Activated CD4-positive, alpha-beta T cell treated with anti-CD3 and anti-CD28 coated beads for 36 hours (primary cell): Measurements from ENCODE around the gene ANKRD13B. TPM values are rescaled to one million over a fixed set of nuclear protein-coding genes. Genes with fewer than 3 reads are reported as not detected.
A peak's percentile ranks its signal among the peaks of the same experiment; 100 is the strongest.

Source experiments
- ATAC-seq: fragments of 200-7000 bp; cut with Tn5 transposase; one replicate; pipeline ENCODE4 v1.10.0; 2021; ENCODE audit warnings: mild to moderate bottlenecking, moderate library complexity
- CTCF ChIA-PET: fragments of 350-600 bp; sonication (Branson Sonifier 250); formaldehyde crosslinking; loops from one replicate; lab custom pipeline; 2021; ENCODE audit warnings: antibody characterized with exemption; lab: Charles Lee
- POLR2A ChIA-PET: fragments of 350-600 bp; sonication (Branson Sonifier 250); formaldehyde crosslinking; loops from one replicate; lab custom pipeline; 2021; ENCODE audit warnings: antibody characterized with exemption, inconsistent platforms; lab: Charles Lee
- DNase-seq: peaks from one replicate; pipeline ENCODE4 v3.0.0-alpha.2; 2020
- H3K27ac Mint-ChIP-seq: one replicate; pipeline ENCODE4 v1.8.0; 2021; ENCODE audit warnings: mixed read lengths
- H3K27me3 Mint-ChIP-seq: one replicate; pipeline ENCODE4 v1.8.0; 2021; ENCODE audit warnings: mixed read lengths
- H3K36me3 Mint-ChIP-seq: one replicate; pipeline ENCODE4 v1.8.0; 2021; ENCODE audit warnings: low read depth, mixed read lengths
- H3K4me1 Mint-ChIP-seq: one replicate; pipeline ENCODE4 v1.8.0; 2021; ENCODE audit warnings: mixed read lengths
- H3K4me3 Mint-ChIP-seq: one replicate; pipeline ENCODE4 v1.8.0; 2021; ENCODE audit warnings: mild to moderate bottlenecking, moderate library complexity, mixed read lengths
- H3K9me3 Mint-ChIP-seq: one replicate; pipeline ENCODE4 v1.8.0; 2021; ENCODE audit warnings: low read depth, mixed read lengths
- intact Hi-C, 2 experiments: fragments of 100-400 bp; cut with DNase I in 1 of 2; cut with micrococcal nuclease in 1 of 2; formaldehyde crosslinking; loops; one replicate each; pipeline versions ENCODE4 v1.14.2 to v1.15.1; 2022 to 2024; cut with DNase I, micrococcal nuclease
- total RNA-seq, 2 experiments: library from RNA; stranded (reverse); gene quantifications; one replicate each; pipeline ENCODE4 v1.2.3, GENCODE V29; 2021

ANKRD13B gene
- total RNA-seq, 2 experiments from 2014 or later: 17.3 to 20.2 TPM

- H3K9me3 Mint-ChIP-seq: no peaks in the 10 kb centered on the region
- no peak overlapping the region for H3K4me3 Mint-ChIP-seq
- H3K27me3 Mint-ChIP-seq: no peaks in the 10 kb centered on the region
- DNase-seq (no peak), ATAC-seq (no peak)
- peaks cover 15% of the 10 kb centered on the region for H3K36me3 Mint-ChIP-seq
- CTCF ChIA-PET: interaction anchor here (0.6 to 1.0 kb wide), 3 partner anchors 12 to 56 kb away, joined by 3 read pairs; no protein-coding TSS in a partner anchor
- no peak overlapping the region for H3K27ac Mint-ChIP-seq
- peaks cover 27% of the 10 kb centered on the region for H3K4me1 Mint-ChIP-seq
- intact Hi-C loops: loop anchor here in 1 of 2 experiments (10.0 kb wide), 1 partner anchor 187 kb away; no protein-coding TSS in a partner anchor
- POLR2A ChIA-PET: no interaction called here
These were observed 31.1 kb upstream of the ANKRD13B start for GRCh38 chr17:29561554-29562517.

- H3K4me1 Mint-ChIP-seq: peaks cover 20% of the 10 kb centered on the region
- CTCF ChIA-PET: interaction anchor here (0.6 to 1.0 kb wide), 5 partner anchors 11 to 382 kb away, joined by 3 read pairs; partner anchors contain the start of gene MYO18A
These were observed 30.3 kb upstream of the ANKRD13B start for GRCh38 chr17:29562615-29563014.

GRCh38 chr17:29563816-29564215, 29.1 kb upstream of the ANKRD13B start:
- H3K27me3 Mint-ChIP-seq: no peaks in the 10 kb centered on the region
- intact Hi-C loops: loop anchor here in 1 of 2 experiments (10.0 kb wide), 1 partner anchor 189 kb away; no protein-coding TSS in a partner anchor
- ChIA-PET CTCF (interaction anchor here (0.9 kb wide), 1 partner anchor 29 kb away, joined by 3 read pairs; no protein-coding TSS in a partner anchor), POLR2A (no interaction called here)
- no peak for DNase-seq
- ATAC-seq: no peak
- no peaks in the 10 kb centered on the region for H3K9me3 Mint-ChIP-seq
- no peak overlapping the region for H3K4me3 Mint-ChIP-seq
- no peak overlapping the region for H3K27ac Mint-ChIP-seq
- H3K4me1 Mint-ChIP-seq: peaks cover 14% of the 10 kb centered on the region
- H3K36me3 Mint-ChIP-seq: peaks cover 15% of the 10 kb centered on the region

More at GRCh38 chr17:29562615-29563014, 30.3 kb upstream of the ANKRD13B start:
- Mint-ChIP-seq H3K27ac (no peak overlapping the region), H3K36me3 (peaks cover 15% of the 10 kb centered on the region), H3K4me3 (no peak overlapping the region), H3K27me3 (no peaks in the 10 kb centered on the region), H3K9me3 (no peaks in the 10 kb centered on the region)
- ATAC-seq (no peak), DNase-seq (no peak)
- intact Hi-C loops: loop anchor here in 1 of 2 experiments (10.0 kb wide), 1 partner anchor 188 kb away; no protein-coding TSS in a partner anchor
- POLR2A ChIA-PET: no interaction called here

GRCh38 chr17:29565643-29566472, 27.1 kb upstream of the ANKRD13B start:
- ChIA-PET CTCF (interaction anchor here (0.5 to 13.5 kb wide), 8 partner anchors 27 to 1329 kb away, joined by 3 to 93 read pairs (median 4); partner anchors contain the start of gene ANKRD13B), POLR2A (interaction anchor here (1.0 to 2.8 kb wide), 3 partner anchors 25 to 50 kb away, joined by 3 to 11 read pairs (median 3); no protein-coding TSS in a partner anchor)
- Mint-ChIP-seq H3K36me3 (peaks cover 18% of the 10 kb centered on the region), H3K4me1 (peaks cover 25% of the 10 kb centered on the region), H3K27me3 (no peaks in the 10 kb centered on the region), H3K9me3 (no peaks in the 10 kb centered on the region), H3K27ac (peak overlapping the region; percentile 87), H3K4me3 (peak overlapping the region; percentile 97)
- intact Hi-C loops: loop anchor here (2.0 to 10.0 kb wide), 8 partner anchors 175 to 904 kb away; partner anchors contain the start of genes NEK8 (in 1 of the 2), NUFIP2 (in 1 of the 2), SDF2 (in 1 of the 2) and SUPT6H (in 1 of the 2)
- DNase-seq (peak; percentile 80), ATAC-seq (peak; percentile 12)

GRCh38 chr17:29566473-29567303, 26.2 kb upstream of the ANKRD13B start, which contains the start of gene ABHD15:
ABHD15 (minus strand) TSS chr17:29567037; CDS start chr17:29566966, 71 bp downstream.
- H3K27me3 Mint-ChIP-seq: no peaks in the 10 kb centered on the region
- POLR2A ChIA-PET: interaction anchor here (0.7 to 2.8 kb wide), 4 partner anchors 24 to 276 kb away, joined by 3 to 11 read pairs (median 3); no protein-coding TSS in a partner anchor
- CTCF ChIA-PET: interaction anchor here (1.0 to 13.5 kb wide), 8 partner anchors 14 to 274 kb away, joined by 3 to 93 read pairs (median 4); partner anchors contain the start of gene ANKRD13B

GRCh38 chr17:29567304-29567553, 25.7 kb upstream of the ANKRD13B start:
- intact Hi-C loops: loop anchor here (1.0 to 10.0 kb wide), 9 partner anchors 176 to 905 kb away; partner anchors contain the start of genes TAOK1 (in 2 of the 2), NEK8 (in 1 of the 2), NUFIP2 (in 1 of the 2) and SDF2 (in 1 of the 2)
- POLR2A ChIA-PET: interaction anchor here (1.3 to 2.8 kb wide), 2 partner anchors 24 to 49 kb away, joined by 3 to 11 read pairs; no protein-coding TSS in a partner anchor
- Mint-ChIP-seq H3K27ac (peak overlapping the region; percentile 42), H3K9me3 (no peaks in the 10 kb centered on the region), H3K27me3 (no peaks in the 10 kb centered on the region), H3K4me3 (peak overlapping the region; percentile 97), H3K36me3 (peaks cover 12% of the 10 kb centered on the region), H3K4me1 (peaks cover 25% of the 10 kb centered on the region)
- ATAC-seq (peak; percentile 3), DNase-seq (no peak)
- CTCF ChIA-PET: interaction anchor here (1.0 to 13.5 kb wide), 8 partner anchors 14 to 272 kb away, joined by 3 to 93 read pairs (median 4); partner anchors contain the start of gene ANKRD13B

More at GRCh38 chr17:29566473-29567303, 26.2 kb upstream of the ANKRD13B start, which contains the start of gene ABHD15:
- H3K9me3 Mint-ChIP-seq: no peaks in the 10 kb centered on the region
- peaks cover 25% of the 10 kb centered on the region for H3K4me1 Mint-ChIP-seq
- intact Hi-C loops: loop anchor here (1.0 to 10.0 kb wide), 9 partner anchors 176 to 904 kb away; partner anchors contain the start of genes TAOK1 (in 2 of the 2), NEK8 (in 1 of the 2), NUFIP2 (in 1 of the 2) and SDF2 (in 1 of the 2)
- ATAC-seq (peak; percentile 36), DNase-seq (peak; percentile 79)
- peak within 1 kb of the TSS; percentile 96 for H3K27ac Mint-ChIP-seq
- H3K36me3 Mint-ChIP-seq: peaks cover 17% of the 10 kb centered on the region
- H3K4me3 Mint-ChIP-seq: peak within 1 kb of the TSS; percentile 97

- CTCF ChIA-PET: interaction anchor here (0.6 to 13.5 kb wide), 15 partner anchors 9 to 389 kb away, joined by 3 to 93 read pairs (median 4); partner anchors contain the start of gene ANKRD13B
- Mint-ChIP-seq H3K27ac (peak overlapping the region; percentile 96), H3K36me3 (peaks cover 7% of the 10 kb centered on the region), H3K27me3 (no peaks in the 10 kb centered on the region), H3K4me3 (peak overlapping the region; percentile 97), H3K9me3 (no peaks in the 10 kb centered on the region), H3K4me1 (peaks cover 25% of the 10 kb centered on the region)
- intact Hi-C loops: loop anchor here (1.0 to 10.0 kb wide), 17 partner anchors 21 to 905 kb away; partner anchors contain the start of genes GIT1 (in 2 of the 2), NUFIP2 (in 2 of the 2), TAOK1 (in 2 of the 2) and NEK8 (in 1 of the 2)
- POLR2A ChIA-PET: interaction anchor here (0.6 to 2.8 kb wide), 3 partner anchors 49 to 387 kb away, joined by 3 to 11 read pairs (median 5); partner anchors contain the start of gene MYO18A
- ATAC-seq (peak; percentile 67), DNase-seq (peak; percentile 90)
These were observed 25.2 kb upstream of the ANKRD13B start for GRCh38 chr17:29567554-29568330.

- ChIA-PET CTCF (interaction anchor here (0.6 to 13.5 kb wide), 16 partner anchors 8 to 390 kb away, joined by 3 to 93 read pairs (median 4); partner anchors contain the start of genes ANKRD13B and GIT1), POLR2A (interaction anchor here (0.6 to 2.8 kb wide), 2 partner anchors 48 to 290 kb away, joined by 3 to 11 read pairs; no protein-coding TSS in a partner anchor)
- intact Hi-C loops: loop anchor here (1.0 to 10.0 kb wide), 14 partner anchors 20 to 906 kb away; partner anchors contain the start of genes GIT1 (in 2 of the 2), NUFIP2 (in 2 of the 2), NEK8 (in 1 of the 2) and SDF2 (in 1 of the 2)
- ATAC-seq (peak; percentile 64), DNase-seq (peak; percentile 96)
- Mint-ChIP-seq H3K27me3 (no peaks in the 10 kb centered on the region), H3K4me1 (peaks cover 30% of the 10 kb centered on the region), H3K27ac (peak within 1 kb of the TSS; percentile 96), H3K9me3 (no peaks in the 10 kb centered on the region), H3K36me3 (peaks cover 8% of the 10 kb centered on the region), H3K4me3 (peak within 1 kb of the TSS; percentile 97)
These were observed 24.3 kb upstream of the ANKRD13B start, which contains the start of gene TP53I13 for GRCh38 chr17:29568331-29569244. TP53I13 (plus strand) TSS chr17:29568701; CDS start chr17:29568759, 58 bp downstream.
